Measurements from ENCODE around the gene SLC4A2. TPM values are rescaled to one million over a fixed set of nuclear protein-coding genes. Genes with fewer than 3 reads are reported as not detected.

The SLC4A2 gene
- total and polyA plus RNA-seq, 2 of the 8 experiments (the other 6 are each of a cell fraction or from before 2014, with no cell fraction given): 72.6 to 147 TPM

DNA sequence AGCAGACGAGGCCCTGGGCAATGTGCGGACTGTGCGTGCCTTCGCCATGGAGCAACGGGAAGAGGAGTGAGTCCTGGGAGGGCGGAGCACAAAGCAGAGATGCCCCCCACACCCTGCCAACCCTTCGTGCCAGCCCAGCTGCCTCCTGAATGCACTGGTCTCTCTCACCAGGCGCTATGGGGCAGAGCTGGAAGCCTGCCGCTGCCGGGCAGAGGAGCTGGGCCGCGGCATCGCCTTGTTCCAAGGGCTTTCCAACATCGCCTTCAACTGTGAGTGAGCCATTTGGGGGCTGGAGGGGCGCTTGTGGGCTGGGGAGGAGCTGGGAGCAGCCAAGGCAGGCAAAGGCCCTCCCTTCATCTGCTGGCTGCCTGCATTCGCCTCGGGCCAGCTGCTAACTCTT lies 23.5 kb upstream of the SLC4A2 start:
- no peak overlapping the region for H3K4me3 ChIP-seq (ENCODE audit: extremely low read depth in 1 of 4, insufficient read depth in 2 of 4, low read depth in 3 of 4, low read length in 4 of 4)
- no peak overlapping the region for H3K23ac ChIP-seq (ENCODE audit: insufficient read length)
- no peaks in the 10 kb centered on the region for H3K4me1 ChIP-seq (replicated peaks in 1 of 4; ENCODE audit: control insufficient read depth in 3 of 4, insufficient read depth in 4 of 4, low read length in 3 of 4)
- H3K79me1 ChIP-seq (ENCODE audit: low read depth, low read length): no peaks in the 10 kb centered on the region; the same call in 1 of the 2 replicates
- no peaks in the 10 kb centered on the region for H3K9me3 ChIP-seq (ENCODE audit: insufficient read depth in 2 of 2, low read depth in 1 of 2, low read length in 1 of 2)
- no peak overlapping the region for H4K8ac ChIP-seq (ENCODE audit: extremely low read depth, insufficient read depth, low read length)
- no peak overlapping the region for H4K91ac ChIP-seq (replicated peaks; ENCODE audit: insufficient read length, low read length)
- peaks cover 0 to 2% (median 0%) of the 10 kb centered on the region in 4 experiments; a peak in 2 of 8 replicates for H3K36me3 ChIP-seq (ENCODE audit: control insufficient read depth in 2 of 4, insufficient read depth in 4 of 4, low read length in 3 of 4)
- TF ChIP-seq CTBP2 (IDR thresholded peaks at IDR 0.05; ENCODE audit: borderline replicate concordance, insufficient read depth, insufficient read length, low read length) (no peak), JUND (IDR thresholded peaks at IDR 0.05; ENCODE audit: low read length) (no peak), CBX5 (IDR thresholded peaks at IDR 0.05; ENCODE audit: low read depth, low read length) (no peak), TEAD4 (IDR thresholded peaks at IDR 0.05; ENCODE audit: low read depth, low read length) (no peak), SIX5 (IDR thresholded peaks at IDR 0.05; ENCODE audit: low read depth, low read length) (no peak), CREB1 (IDR thresholded peaks at IDR 0.05) (no peak), KDM5A (IDR thresholded peaks at IDR 0.05; ENCODE audit: low read length) (no peak), HDAC2 (IDR thresholded peaks at IDR 0.05; ENCODE audit: borderline replicate concordance in 1 of 2, low read depth in 2 of 2, low read length in 2 of 2) (no peak), RFX5 (IDR thresholded peaks at IDR 0.05; ENCODE audit: borderline replicate concordance, low read depth, low read length) (no peak), MAFK (IDR thresholded peaks at IDR 0.05; ENCODE audit: low read depth, low read length) (no peak)
- TF ChIP-seq, protein P1, sequence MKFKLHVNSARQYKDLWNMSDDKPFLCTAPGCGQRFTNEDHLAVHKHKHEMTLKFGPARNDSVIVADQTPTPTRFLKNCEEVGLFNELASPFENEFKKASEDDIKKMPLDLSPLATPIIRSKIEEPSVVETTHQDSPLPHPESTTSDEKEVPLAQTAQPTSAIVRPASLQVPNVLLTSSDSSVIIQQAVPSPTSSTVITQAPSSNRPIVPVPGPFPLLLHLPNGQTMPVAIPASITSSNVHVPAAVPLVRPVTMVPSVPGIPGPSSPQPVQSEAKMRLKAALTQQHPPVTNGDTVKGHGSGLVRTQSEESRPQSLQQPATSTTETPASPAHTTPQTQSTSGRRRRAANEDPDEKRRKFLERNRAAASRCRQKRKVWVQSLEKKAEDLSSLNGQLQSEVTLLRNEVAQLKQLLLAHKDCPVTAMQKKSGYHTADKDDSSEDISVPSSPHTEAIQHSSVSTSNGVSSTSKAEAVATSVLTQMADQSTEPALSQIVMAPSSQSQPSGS (IDR thresholded peaks at IDR 0.05; ENCODE audit: low read length): no peak
- TF ChIP-seq, protein P2, sequence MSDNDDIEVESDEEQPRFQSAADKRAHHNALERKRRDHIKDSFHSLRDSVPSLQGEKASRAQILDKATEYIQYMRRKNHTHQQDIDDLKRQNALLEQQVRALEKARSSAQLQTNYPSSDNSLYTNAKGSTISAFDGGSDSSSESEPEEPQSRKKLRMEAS (IDR thresholded peaks at IDR 0.05): no peak
- ChIA-PET POLR2A (ENCODE audit: partially characterized antibody) (interaction anchor here (1.2 kb wide), 1 partner anchor 9 kb away, joined by 3 read pairs; no protein-coding TSS in a partner anchor), CTCF (ENCODE audit: partially characterized antibody) (interaction anchor here (0.8 to 5.4 kb wide), 6 partner anchors 13 to 52 kb away, joined by 3 to 30 read pairs (median 4); partner anchors contain the start of gene CDK5)
- H3K79me2 ChIP-seq (ENCODE audit: control insufficient read depth in 1 of 2, insufficient read depth in 2 of 2, low read length in 2 of 2): no peaks in the 10 kb centered on the region
- H2AK5ac ChIP-seq (ENCODE audit: low read depth, low read length): no peak overlapping the region
- no peak overlapping the region for H3K9ac ChIP-seq (replicated peaks in 1 of 4; ENCODE audit: extremely low read depth in 1 of 4, low read depth in 3 of 4, low read length in 3 of 4)
- FAIRE-seq (no peak), DNase-seq (ENCODE audit: low read depth in 1 of 2, low spot score in 2 of 2) (no peak)
- H2BK12ac ChIP-seq (ENCODE audit: low read depth, low read length): no peak overlapping the region
- no peak overlapping the region for H3K18ac ChIP-seq (ENCODE audit: extremely low read depth, low read length)
- no peaks in the 10 kb centered on the region for H3K23me2 ChIP-seq (ENCODE audit: low read depth, low read length)
- H3K4ac ChIP-seq (replicated peaks; ENCODE audit: insufficient read length, low read depth, low read length): no peak overlapping the region
- no peak overlapping the region for H3K14ac ChIP-seq (ENCODE audit: insufficient read length)
- no peak overlapping the region for H2BK15ac ChIP-seq (ENCODE audit: low read length)
- H3K27ac ChIP-seq (ENCODE audit: low read depth, low read length): no peak overlapping the region
- peaks cover 0 to 4% of the 10 kb centered on the region in 2 experiments for H4K20me1 ChIP-seq (replicated peaks in 1 of 2; ENCODE audit: control insufficient read depth in 1 of 2, insufficient read depth in 2 of 2, low read length in 2 of 2)
- H2BK5ac ChIP-seq (ENCODE audit: low read depth, low read length): no peak overlapping the region
- no peak overlapping the region for H4K5ac ChIP-seq (ENCODE audit: insufficient read length, low read depth, low read length)
- H3K4me2 ChIP-seq (ENCODE audit: insufficient read depth in 1 of 2, low read depth in 2 of 2, low read length in 2 of 2): no peak overlapping the region
- no peak overlapping the region for H3K56ac ChIP-seq (replicated peaks; ENCODE audit: insufficient read length, low read depth, low read length)
- WGBS, 2 experiments (ENCODE audit: extremely low coverage in 1 of 2, insufficient coverage in 1 of 2, insufficient read length in 1 of 2, insufficient replicate concordance in 2 of 2, low coverage in 1 of 2, low lambda C conversion rate in 2 of 2, missing lambda C conversion rate in 1 of 2): 95% methylated on average over 17 of the region's 17 CpGs; no CpG with 5 or more reads in 1 of the 2 experiments
- H2AFZ ChIP-seq (ENCODE audit: low read length): no peak overlapping the region
- no peak overlapping the region for H2BK20ac ChIP-seq (ENCODE audit: low read length)
- no peaks in the 10 kb centered on the region for H3K27me3 ChIP-seq (replicated peaks in 1 of 4; ENCODE audit: control insufficient read depth in 3 of 4, extremely low read depth in 1 of 4, insufficient read depth in 3 of 4, low read length in 3 of 4)
- H2BK120ac ChIP-seq (replicated peaks; ENCODE audit: low read depth, low read length): no peak overlapping the region

Measured in H1 (cell line).